HTERT RPE-1 (cell line): ENCODE results near the gene COL8A2.

ENCODE experiments used
- in situ Hi-C: fragments of 300-500 bp; cut with MboI; formaldehyde crosslinking; loops from 4 replicates; pipeline ENCODE4 v1.14.3; 2020; ENCODE audit warnings: low sequenced_read_pairs

The COL8A2 gene

DNA sequence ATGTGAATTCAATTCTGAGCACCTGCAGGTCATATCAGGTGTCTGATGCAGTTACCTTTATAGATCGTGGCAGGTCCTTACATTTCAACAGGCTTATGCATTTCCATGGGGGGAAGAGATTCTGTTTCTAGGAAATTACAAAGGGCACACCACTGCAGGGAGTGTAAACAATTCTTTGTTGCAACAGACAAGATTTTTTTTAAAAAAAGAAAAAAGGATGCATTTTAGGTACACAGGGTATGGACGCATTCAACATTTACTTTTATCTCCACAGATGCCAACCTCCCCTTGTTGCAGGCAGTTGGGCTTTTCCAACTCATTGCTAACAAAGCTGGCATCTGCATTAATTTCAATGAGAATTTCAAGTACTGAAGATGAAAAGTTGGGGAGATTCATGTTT is 54.7 kb downstream of the COL8A2 start:
- in situ Hi-C loops, result no loop called here

DNA sequence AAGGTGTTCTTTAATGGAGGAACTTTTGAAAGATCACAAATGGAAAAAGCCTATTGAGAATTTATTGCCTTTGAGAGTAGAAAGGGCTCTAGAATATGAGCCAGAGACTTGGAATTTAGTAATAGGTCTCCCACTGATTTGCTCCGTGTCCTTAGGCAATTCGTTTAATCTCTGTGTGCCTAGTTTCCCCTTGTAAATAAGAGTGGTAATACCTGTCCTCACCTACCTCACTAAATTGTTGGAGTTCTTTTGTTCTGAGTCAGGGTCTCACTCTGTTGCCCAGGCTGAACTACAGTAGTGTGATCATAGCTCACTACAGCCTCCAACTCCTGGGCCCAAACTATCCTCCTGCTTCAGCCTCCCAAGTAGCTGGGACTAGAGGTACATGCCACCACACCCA is 56.2 kb downstream of the COL8A2 start:
- in situ Hi-C loops, result no loop called here

DNA sequence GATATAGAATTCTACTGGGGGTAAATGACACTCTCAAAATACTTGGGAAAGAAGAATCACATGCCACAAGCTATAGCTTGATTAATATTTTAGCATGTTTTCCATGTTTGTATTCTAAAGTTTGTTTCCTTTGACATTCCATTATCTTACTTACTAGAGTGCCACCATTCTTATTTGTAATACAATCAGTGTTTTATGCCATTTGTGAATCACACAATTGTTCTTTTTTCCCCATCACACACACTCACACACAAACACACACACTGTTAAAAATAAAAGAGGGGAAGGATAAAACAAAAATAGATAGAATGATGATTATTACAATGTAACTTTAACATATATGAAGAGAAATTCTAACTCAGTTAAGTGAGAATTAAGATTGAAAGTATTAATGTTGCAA is 57.2 kb downstream of the COL8A2 start:
- in situ Hi-C loops, result no loop called here

DNA sequence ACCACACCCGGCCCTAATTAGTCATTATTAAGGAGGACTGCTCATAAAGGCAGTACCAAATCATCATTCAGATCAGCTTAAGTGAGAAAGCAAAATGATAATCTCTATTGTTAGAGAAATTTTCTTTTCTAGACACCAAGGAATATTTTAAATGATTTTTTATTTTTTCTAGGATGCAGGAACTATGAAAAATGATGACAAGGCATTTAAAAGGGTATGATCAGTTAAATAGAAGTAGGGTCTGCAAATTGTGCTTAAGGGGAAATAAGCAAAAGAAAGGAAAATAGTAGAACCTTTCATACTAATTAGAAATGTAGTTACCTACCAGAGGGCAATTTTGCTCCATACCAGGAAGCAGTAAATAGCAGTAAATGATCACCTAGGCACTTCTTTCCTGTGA is 62.7 kb downstream of the COL8A2 start:
- in situ Hi-C loops, result no loop called here

DNA sequence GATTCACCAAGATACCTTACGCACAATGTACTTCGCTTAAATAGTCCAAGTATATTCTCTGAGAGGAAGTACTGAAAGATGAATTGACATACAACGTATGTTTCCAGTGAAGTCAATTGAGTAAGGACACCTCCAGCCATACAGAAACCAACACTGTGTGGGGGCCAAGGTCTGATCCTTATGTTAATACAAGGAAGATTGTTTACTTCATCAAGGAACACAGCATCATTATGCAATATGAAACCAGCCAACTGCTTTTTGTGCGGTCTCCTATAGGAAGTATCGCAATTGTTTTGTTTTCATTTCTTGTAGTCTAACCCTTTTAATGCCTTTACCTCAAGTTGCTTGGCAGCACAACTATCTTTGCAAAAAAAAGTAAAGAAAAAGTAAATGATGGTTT is 69.3 kb downstream of the COL8A2 start:
- in situ Hi-C loops, result no loop called here

DNA sequence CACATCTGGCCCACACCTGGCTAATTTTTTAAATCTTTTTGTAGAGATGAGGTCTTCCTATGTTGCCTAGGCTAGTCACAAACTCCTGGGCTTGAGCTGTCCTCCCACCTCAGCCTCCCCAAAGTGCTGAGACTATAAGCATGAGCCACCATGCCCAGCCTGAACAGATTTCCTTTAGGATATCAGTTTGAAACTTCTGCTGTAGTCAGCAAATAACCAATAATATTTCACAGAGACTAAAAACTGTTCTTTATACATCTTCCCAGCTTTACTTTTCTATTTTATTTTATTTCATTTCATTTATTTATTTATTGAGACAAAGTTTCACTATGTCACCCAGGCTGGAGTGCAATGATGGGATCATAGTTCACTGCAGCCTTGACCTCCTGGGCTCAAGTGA is 71.0 kb downstream of the COL8A2 start:
- in situ Hi-C loops, result no loop called here

DNA sequence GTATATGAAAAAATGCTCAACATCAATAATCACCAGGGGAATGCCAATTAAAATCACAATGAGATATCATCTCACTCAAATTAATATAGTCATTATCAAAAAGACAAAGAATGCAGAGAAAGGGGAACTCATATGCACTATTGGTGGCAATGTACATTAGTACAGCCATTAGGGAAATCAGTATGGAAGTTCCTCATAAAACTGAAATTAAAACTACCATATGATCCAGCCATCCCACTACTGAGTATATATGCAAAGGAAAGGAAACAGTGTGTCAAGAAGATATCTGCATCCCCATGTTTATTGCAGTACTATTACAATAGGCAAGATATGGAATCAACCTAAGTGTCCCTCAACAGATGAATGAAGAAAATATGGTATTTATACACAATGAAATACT is 73.2 kb downstream of the COL8A2 start:
- in situ Hi-C loops, result no loop called here
